ENCODE results near the gene PDE4DIP.
"Not testable (repeated sequence)": the region's sequence is repeated elsewhere in the genome, so short reads cannot be mapped to it uniquely, and the experiment has no call there.

PDE4DIP gene

GRCh38 chr1:148844220-148844619, at the start of gene PDE4DIP:
Gene PDE4DIP, plus strand, starts transcription at chr1:148844428. Its CDS starts 347 bp downstream, at chr1:148844775.
- DNase-seq (ENCODE audit: low spot score), result not testable (repeated sequence)

GRCh38 chr1:148808268-148808928, 35.8 kb upstream of the PDE4DIP start:
- DNase-seq (ENCODE audit: low spot score), result not testable (repeated sequence)

- not testable (repeated sequence) for DNase-seq (ENCODE audit: low spot score)
Measured at GRCh38 chr1:148808929-148809283, 35.3 kb upstream of the PDE4DIP start.

- not testable (repeated sequence) for DNase-seq (ENCODE audit: low spot score)
Measured at GRCh38 chr1:148822180-148822579, 22.0 kb upstream of the PDE4DIP start.

- not testable (repeated sequence) for DNase-seq (ENCODE audit: low spot score)
Measured at GRCh38 chr1:148823822-148824221, 20.4 kb upstream of the PDE4DIP start.

DNA sequence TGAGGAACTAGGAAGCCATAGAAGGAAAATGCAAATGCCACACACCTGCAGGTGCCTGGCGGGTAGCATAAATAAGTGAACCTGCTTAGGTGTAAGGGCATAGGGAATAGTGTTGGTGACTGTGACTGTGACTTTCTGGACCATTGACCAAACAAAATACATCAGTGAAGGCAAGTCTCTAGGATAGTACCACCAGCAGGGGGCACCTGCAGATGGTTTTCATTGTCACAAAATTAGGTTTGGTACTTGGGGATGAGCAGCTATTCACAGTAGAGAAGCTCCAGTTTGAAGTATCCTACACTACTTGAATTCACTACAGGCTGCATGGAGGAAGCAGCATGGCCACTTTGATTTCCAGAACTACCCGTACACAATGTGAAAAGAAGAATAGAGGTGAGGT, 19.2 kb upstream of the PDE4DIP start:
- not testable (repeated sequence) for DNase-seq (ENCODE audit: low spot score)

DNA sequence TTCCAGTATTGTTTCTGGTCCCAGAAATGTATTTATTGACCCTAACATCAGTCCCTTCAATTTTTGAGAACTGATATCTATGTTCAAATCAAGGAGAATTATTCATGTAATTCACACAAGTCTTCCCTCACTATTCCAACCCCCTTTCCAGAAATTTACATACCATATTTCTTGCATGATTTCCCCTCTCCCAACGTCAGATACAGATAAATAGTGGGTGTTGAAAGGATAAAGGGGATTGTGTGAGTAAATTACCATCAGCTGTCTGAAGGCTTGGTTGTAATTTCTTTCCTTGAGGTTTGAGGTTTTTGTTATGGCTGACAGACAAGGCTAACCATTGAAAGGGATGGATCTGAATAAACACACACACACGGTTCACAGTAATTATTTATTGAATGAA, 15.7 kb upstream of the PDE4DIP start:
- not testable (repeated sequence) for DNase-seq (ENCODE audit: low spot score)

DNA sequence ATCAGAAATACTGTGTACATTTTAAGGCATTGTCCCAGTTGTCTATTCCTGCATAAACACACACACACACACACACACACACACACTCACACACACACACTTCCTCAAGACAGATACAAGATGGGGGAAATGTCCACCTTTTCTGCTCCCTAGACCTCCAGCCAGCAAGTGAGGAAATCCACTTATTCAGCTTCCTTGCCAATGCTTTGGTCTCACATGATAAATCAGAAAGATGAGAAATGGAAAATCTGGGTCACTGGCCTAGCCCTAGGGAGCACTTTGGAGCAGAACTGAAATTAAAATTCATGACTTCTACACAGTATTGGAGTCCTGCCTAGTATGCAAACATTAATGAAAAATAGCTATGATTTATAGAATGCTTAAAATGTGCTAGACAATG, 15.3 kb upstream of the PDE4DIP start:
- DNase-seq (ENCODE audit: low spot score), result not testable (repeated sequence)

- DNase-seq (ENCODE audit: low spot score), result not testable (repeated sequence)
Measured at GRCh38 chr1:148829365-148829764, 14.9 kb upstream of the PDE4DIP start.

DNA sequence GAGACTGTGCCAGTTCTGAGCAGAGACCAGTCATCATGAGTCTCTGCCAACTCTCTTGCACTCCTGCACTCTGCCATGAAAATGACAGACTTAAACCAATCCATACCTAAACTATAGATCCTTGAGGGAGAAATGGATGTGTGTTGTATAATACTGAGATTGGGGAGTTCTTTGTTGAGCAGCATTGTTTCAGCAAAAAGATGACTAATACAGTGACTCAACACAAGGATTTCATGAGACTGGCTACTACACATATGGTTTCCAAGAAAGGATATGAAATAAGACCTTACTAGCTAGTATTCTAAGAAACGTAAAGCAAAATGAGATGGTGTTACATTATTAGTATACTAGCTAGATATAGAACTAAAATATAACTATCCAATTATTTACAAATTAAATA, 3.0 kb upstream of the PDE4DIP start:
- DNase-seq (ENCODE audit: low spot score), result not testable (repeated sequence)

DNA sequence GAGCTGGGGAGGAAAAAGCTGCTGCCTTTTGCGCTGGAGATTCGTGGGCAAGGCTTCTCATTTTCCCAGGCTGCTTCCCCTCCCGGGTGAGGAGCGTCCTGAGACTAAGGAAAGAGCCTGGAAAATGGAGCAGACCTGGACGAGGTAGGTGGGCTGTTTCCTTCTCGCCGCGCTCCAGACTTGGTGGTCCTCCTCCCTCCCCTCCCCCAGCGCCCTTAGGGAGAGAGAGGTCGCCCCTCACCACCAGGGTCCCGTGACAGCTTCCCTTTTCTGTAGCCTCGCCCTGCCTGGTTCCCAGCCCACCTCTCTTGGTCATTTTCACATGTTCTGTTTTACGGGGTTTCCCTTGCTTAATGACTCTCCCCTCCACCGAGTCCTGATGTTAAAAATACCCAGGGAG, 423 bp downstream of the PDE4DIP start:
- DNase-seq (ENCODE audit: low spot score), result not testable (repeated sequence)

GRCh38 chr1:148845068-148845467, 840 bp downstream of the PDE4DIP start:
- not testable (repeated sequence) for DNase-seq (ENCODE audit: low spot score)

- DNase-seq (ENCODE audit: low spot score), result not testable (repeated sequence)
Measured at GRCh38 chr1:148850347-148850746, 6.1 kb downstream of the PDE4DIP start.

- not testable (repeated sequence) for DNase-seq (ENCODE audit: low spot score)
Measured at GRCh38 chr1:148850840-148851239, 6.6 kb downstream of the PDE4DIP start.

GRCh38 chr1:148851684-148852083, 7.5 kb downstream of the PDE4DIP start:
- not testable (repeated sequence) for DNase-seq (ENCODE audit: low spot score)

DNA sequence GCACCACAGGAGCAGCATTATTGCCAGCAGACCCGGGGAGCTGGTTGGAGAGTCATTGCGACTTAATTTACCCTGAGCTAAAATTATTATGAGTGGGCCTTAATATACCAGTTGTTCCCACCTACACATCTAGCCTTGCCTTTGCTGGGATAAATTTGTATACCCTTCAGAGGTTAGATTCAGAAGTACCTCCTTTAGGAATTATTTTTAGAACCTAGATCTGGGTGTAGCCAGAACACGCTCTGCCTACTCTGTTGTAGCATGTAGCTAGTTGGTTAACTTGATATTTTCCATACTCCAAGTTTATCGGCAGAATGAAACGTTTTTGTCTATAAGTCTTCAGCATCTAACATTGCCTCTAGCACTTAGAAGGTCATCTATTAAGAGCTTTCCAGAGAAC, 9.1 kb downstream of the PDE4DIP start:
- DNase-seq (ENCODE audit: low spot score), result not testable (repeated sequence)

- not testable (repeated sequence) for DNase-seq (ENCODE audit: low spot score)
Measured at GRCh38 chr1:148854063-148854462, 9.8 kb downstream of the PDE4DIP start.

DNA sequence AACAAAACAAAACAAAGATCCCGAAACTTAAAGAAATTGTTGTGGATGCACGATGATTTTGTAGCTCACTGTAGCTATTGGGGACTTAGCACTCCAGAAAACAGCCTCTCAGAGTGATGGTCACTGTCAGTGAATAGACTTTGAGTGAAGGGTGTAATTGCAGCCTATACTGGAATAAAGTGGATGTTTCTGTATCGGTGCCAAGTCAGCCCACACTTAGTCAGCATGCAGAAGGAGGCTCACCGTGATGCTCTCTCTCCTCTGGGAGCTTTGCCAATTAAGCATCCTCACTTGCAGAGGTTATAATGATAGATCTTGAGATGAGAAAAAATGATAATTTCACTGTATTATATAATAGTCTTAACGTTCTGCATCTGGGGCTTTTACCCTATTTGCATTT, 11.1 kb downstream of the PDE4DIP start:
- not testable (repeated sequence) for DNase-seq (ENCODE audit: low spot score)

- DNase-seq (ENCODE audit: low spot score), result not testable (repeated sequence)
Measured at GRCh38 chr1:148860049-148860448, 15.8 kb downstream of the PDE4DIP start.

- not testable (repeated sequence) for DNase-seq (ENCODE audit: low spot score)
Measured at GRCh38 chr1:148860579-148861259, 16.5 kb downstream of the PDE4DIP start.

DNA sequence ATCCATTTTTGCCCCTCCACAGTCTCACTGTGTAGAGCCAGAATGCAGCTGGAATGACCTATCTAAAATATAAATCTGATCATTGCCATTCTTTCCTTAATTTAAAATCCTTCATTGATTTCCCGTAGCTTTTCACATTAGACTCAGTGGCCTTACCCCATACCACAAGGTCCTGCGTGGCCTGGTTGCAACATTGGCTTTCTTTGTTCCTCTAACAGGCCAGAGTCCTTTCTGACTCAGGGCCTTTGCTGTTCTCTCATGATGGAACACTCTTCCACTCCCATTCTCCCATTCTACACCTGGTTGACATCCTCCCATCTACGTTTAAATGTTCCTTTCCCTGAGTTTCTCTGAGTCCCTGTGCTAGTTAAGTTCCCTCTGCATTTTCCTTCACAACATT, 18.4 kb downstream of the PDE4DIP start:
- DNase-seq (ENCODE audit: low spot score), result not testable (repeated sequence)

DNA sequence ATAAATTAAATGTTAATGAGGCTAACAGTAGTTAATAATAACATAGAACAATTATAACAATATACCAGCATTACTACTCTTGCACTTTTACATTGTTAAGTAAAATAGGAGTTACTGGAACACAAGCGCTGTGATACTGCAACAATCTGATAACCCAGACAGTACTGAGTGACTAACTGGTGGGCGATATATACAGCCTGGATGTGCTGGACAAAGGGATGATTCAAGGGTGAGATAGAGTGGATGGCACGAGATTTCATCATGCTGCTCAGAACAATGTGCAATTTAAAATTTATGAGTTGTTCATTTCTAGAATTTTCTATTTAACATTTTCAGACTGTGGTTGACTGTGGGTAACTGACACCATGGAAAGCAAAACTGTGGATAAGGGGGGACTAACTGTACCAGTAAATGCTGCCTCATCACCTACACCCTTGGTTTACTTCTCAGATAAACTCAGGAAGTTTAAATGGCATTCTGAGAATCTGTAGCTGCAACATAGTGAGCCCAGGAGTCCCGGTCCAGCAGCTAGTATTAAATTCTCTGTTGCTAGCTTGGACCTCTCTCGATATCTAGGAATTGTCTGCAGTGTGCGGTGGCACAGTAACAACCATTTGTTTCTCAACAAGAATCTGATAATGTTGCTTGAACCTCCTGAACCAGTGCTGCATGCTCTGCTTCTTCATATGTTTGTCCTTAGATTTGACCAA, 24.9 kb downstream of the PDE4DIP start:
- DNase-seq (ENCODE audit: low spot score), result not testable (repeated sequence)

GRCh38 chr1:148869634-148869961, 25.4 kb downstream of the PDE4DIP start:
- DNase-seq (ENCODE audit: low spot score), result not testable (repeated sequence)

Measured in iPS-NIHi11 (cell line).